ENCODE data around the gene RSBN1L. TPM values are rescaled to one million over a fixed set of nuclear protein-coding genes. Genes with fewer than 3 reads are reported as not detected.
"Not testable (repeated sequence)": the region's sequence is repeated elsewhere in the genome, so short reads cannot be mapped to it uniquely, and the experiment has no call there.

RSBN1L gene
- total RNA-seq, 4 donors from 2014 or later = 30.6 to 43.9 (median 36.9) TPM

DNA sequence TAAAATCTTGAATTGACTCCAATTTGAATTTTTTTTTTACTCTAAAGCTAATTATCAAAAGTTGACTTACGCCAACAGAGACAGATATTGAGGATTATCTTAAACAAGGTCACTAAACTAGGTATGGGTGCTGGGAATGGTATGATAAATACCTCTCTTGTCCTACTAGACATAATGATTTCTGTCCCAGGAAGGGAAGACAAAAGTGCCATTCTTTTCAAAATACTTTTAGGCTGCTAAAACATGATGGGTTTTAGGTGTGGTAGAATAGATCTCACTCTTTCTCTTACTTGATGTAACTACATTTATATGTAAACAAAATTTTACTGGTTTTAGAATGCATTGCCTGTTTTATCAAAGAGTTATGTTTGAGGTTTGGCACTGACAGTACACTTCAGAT, 86.9 kb downstream of the RSBN1L start:
- no peak for DNase-seq
- intact Hi-C loops (cut with DNase I) = no loop called here
- TF ChIP-seq, protein P1, sequence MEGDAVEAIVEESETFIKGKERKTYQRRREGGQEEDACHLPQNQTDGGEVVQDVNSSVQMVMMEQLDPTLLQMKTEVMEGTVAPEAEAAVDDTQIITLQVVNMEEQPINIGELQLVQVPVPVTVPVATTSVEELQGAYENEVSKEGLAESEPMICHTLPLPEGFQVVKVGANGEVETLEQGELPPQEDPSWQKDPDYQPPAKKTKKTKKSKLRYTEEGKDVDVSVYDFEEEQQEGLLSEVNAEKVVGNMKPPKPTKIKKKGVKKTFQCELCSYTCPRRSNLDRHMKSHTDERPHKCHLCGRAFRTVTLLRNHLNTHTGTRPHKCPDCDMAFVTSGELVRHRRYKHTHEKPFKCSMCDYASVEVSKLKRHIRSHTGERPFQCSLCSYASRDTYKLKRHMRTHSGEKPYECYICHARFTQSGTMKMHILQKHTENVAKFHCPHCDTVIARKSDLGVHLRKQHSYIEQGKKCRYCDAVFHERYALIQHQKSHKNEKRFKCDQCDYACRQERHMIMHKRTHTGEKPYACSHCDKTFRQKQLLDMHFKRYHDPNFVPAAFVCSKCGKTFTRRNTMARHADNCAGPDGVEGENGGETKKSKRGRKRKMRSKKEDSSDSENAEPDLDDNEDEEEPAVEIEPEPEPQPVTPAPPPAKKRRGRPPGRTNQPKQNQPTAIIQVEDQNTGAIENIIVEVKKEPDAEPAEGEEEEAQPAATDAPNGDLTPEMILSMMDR (IDR thresholded peaks at IDR 0.05) = no peak
- TF ChIP-seq POLR2A (IDR thresholded peaks at IDR 0.05) = no peak
- no peaks in the 10 kb centered on the region for H3K4me1 ChIP-seq
- H3K27ac ChIP-seq = no peak overlapping the region
- peaks cover 9 to 11% of the 10 kb centered on the region in 2 donors for H3K36me3 ChIP-seq
- no peak overlapping the region for H3K4me3 ChIP-seq (replicated peaks in 1 of 3)
- no peaks in the 10 kb centered on the region for H3K27me3 ChIP-seq
- H3K9me3 ChIP-seq = no peaks in the 10 kb centered on the region
- 98% methylated on average over 1 of the region's 1 CpG for WGBS, 2 donors

DNA sequence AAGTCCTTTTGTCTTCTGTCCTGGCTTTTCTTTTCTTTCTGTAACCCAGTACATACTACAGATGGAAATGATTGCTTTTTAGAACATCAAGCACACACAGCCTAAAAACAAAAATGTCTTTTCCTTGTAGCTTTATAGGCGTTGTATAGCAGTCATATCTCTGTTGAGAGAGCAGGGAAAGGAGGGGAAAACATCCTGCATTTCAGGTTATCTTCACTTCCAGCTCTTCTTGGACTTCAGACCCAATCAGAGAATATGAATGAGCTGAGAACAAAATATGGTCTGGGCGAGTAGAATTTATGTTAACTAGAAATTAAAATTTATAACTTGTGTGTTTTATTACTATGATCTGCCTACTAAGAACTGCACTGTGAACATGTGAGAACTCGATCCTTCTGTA, 87.3 kb downstream of the RSBN1L start:
- no peak overlapping the region for H3K4me3 ChIP-seq (replicated peaks in 1 of 3)
- TF ChIP-seq, protein P1 (IDR thresholded peaks at IDR 0.05) = no peak
- no peak for TF ChIP-seq POLR2A (IDR thresholded peaks at IDR 0.05)
- peaks cover 6 to 8% of the 10 kb centered on the region in 2 donors for H3K36me3 ChIP-seq
- intact Hi-C loops (cut with DNase I) = no loop called here
- H3K27me3 ChIP-seq = no peaks in the 10 kb centered on the region
- 93 to 96% methylated on average over 3 of the region's 3 CpGs for WGBS, 2 donors
- H3K9me3 ChIP-seq = no peaks in the 10 kb centered on the region
- no peak overlapping the region for H3K27ac ChIP-seq
- no peaks in the 10 kb centered on the region for H3K4me1 ChIP-seq
- DNase-seq = no peak

DNA sequence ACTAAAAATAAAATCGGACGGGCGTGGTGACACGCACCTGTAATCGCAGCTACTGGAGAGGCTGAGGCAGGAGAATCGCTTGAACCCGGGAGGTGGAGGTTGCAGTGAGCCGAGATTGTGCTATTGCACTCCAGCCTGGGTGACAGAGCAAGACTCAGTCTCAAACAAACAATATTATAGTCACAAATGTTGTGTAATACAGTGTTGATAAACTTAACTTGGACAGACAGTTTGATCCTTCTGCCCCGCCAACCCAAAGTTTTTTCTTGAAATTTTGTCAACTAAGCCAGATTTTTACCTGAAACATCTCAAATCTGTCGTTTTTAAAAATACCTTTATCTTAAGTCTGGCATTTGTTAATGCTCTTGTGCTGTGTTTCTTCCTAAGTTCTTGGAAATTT, 88.2 kb downstream of the RSBN1L start:
- 95 to 96% methylated on average over 10 of the region's 10 CpGs for WGBS, 2 donors
- H3K4me1 ChIP-seq; H3K27me3 ChIP-seq; H3K36me3 ChIP-seq; H3K9me3 ChIP-seq; DNase-seq; H3K27ac ChIP-seq; H3K4me3 ChIP-seq (replicated peaks in 1 of 3); intact Hi-C loops (cut with DNase I): not testable (repeated sequence)

DNA sequence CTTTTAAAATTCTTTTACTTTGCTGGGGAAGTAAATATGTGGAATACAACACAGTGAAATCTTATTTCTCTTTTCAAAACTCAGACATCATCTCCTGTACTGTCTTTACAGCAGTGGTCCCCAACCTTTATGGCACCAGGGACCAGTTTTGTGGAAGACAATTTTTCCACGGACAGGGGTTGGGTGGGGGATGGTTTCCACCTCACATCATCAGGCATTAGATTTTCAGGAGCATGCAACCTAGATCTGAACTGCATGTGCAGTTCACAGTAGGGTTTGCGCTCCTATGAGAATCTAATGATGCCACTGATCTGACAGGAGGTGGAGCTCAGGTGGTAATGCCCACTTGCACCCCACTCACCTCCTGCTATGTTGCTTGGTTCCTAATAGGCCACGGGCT, 89.8 kb downstream of the RSBN1L start:
- Histone ChIP-seq H3K27ac (no peak overlapping the region), H3K27me3 (no peaks in the 10 kb centered on the region), H3K36me3 (no peaks in the 10 kb centered on the region), H3K4me3 (replicated peaks in 1 of 3) (no peak overlapping the region), H3K4me1 (no peaks in the 10 kb centered on the region), H3K9me3 (no peaks in the 10 kb centered on the region)
- DNase-seq = no peak
- 93 to 98% methylated on average over 3 of the region's 3 CpGs for WGBS, 2 donors
- no peak for TF ChIP-seq POLR2A (IDR thresholded peaks at IDR 0.05)
- TF ChIP-seq, protein P1 (IDR thresholded peaks at IDR 0.05) = no peak
- intact Hi-C loops (cut with DNase I) = no loop called here

DNA sequence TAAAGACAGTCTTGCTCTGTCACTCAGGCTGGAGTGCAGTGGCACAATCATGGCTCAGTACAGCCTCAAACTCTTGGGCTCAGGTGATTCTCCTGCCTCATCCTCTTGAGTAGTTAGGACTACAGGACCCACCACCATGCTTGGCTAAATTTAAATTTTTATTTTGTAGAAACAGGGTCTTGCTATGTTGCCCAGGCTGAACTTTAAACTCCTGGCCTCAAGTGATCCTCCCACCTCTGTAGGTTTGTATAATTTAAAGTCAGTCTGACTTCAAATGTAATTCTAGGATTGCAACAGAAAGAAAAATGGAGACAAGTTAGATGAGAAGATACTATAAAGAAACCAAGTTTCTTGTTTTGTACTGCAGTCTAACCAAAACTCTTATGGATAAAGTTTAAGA, 90.5 kb downstream of the RSBN1L start:
- no peaks in the 10 kb centered on the region for H3K9me3 ChIP-seq
- no peaks in the 10 kb centered on the region for H3K4me1 ChIP-seq
- H3K27me3 ChIP-seq = no peaks in the 10 kb centered on the region
- H3K27ac ChIP-seq = no peak overlapping the region
- H3K4me3 ChIP-seq (replicated peaks in 1 of 3) = no peak overlapping the region
- no peak for DNase-seq
- no peak for TF ChIP-seq POLR2A (IDR thresholded peaks at IDR 0.05)
- TF ChIP-seq, protein P1 (IDR thresholded peaks at IDR 0.05) = no peak
- no peaks in the 10 kb centered on the region for H3K36me3 ChIP-seq
- intact Hi-C loops (cut with DNase I) = no loop called here

DNA sequence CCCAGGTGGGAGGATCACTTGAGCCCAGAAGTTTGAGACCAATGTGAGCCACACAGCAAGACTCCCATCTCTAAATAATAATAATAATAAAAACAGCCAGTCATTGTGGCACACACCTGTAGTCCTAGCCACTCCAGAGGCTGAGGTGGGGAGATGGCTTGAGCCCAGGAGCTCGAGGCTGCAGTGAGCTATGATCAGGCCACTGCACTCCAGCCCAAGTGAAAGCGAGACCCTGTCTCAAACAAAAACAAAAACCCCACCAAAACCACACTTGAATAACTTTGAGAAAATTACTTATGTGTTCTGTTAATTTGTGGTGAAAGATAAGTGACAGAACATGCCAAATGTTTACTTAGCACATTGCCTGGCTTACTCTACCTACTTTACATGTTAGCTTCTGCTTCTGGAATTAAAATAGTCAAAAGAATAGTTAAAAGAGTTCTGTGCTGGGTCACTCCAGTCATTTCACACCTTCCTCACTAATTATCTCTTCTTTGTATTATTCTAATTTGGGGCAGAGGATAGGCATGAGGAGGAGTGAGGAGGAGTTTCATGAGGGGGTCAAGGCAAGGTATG, 92.2 kb downstream of the RSBN1L start:
- WGBS, 2 donors = 68 to 85% methylated on average over 2 of the region's 2 CpGs

More for the DNA sequence above, 92.2 kb downstream of the RSBN1L start:
- TF ChIP-seq POLR2A (IDR thresholded peaks at IDR 0.05) = no peak
- TF ChIP-seq, protein P1 (IDR thresholded peaks at IDR 0.05) = no peak
- H3K9me3 ChIP-seq = no peaks in the 10 kb centered on the region
- no peaks in the 10 kb centered on the region for H3K27me3 ChIP-seq
- no peaks in the 10 kb centered on the region for H3K36me3 ChIP-seq
- no peak for DNase-seq
- H3K27ac ChIP-seq = no peak overlapping the region
- intact Hi-C loops (cut with DNase I) = no loop called here
- no peaks in the 10 kb centered on the region for H3K4me1 ChIP-seq
- no peak overlapping the region for H3K4me3 ChIP-seq (replicated peaks in 1 of 3)

All from thyroid gland (tissue), 4 donors.